Measurements from ENCODE around the gene TPST1.
"Not testable (repeated sequence)": the region's sequence is repeated elsewhere in the genome, so short reads cannot be mapped to it uniquely, and the experiment has no call there.

Gene TPST1

GRCh38 chr7:66363635-66364034, 158.5 kb downstream of the TPST1 start:
- DNase-seq (ENCODE audit: extremely low spot score, insufficient read length, low read depth), result no peak
- no peak for FAIRE-seq

- DNase-seq (ENCODE audit: extremely low spot score, insufficient read length, low read depth); FAIRE-seq: not testable (repeated sequence)
Measured at GRCh38 chr7:66365031-66365430, 159.9 kb downstream of the TPST1 start.

- DNase-seq (ENCODE audit: extremely low spot score, insufficient read length, low read depth) (no peak), FAIRE-seq (no peak)
Measured at GRCh38 chr7:66371096-66371824, 166.1 kb downstream of the TPST1 start.

- FAIRE-seq; DNase-seq (ENCODE audit: extremely low spot score, insufficient read length, low read depth): not testable (repeated sequence)
Measured at GRCh38 chr7:66374141-66374840, 169.2 kb downstream of the TPST1 start.

- DNase-seq (ENCODE audit: extremely low spot score, insufficient read length, low read depth), result no peak
- FAIRE-seq, result no peak
Measured at GRCh38 chr7:66376264-66376945, 171.3 kb downstream of the TPST1 start.

GRCh38 chr7:66377045-66377444, 171.9 kb downstream of the TPST1 start:
- FAIRE-seq (no peak), DNase-seq (ENCODE audit: extremely low spot score, insufficient read length, low read depth) (no peak)

GRCh38 chr7:66377714-66378113, 172.6 kb downstream of the TPST1 start:
- no peak for FAIRE-seq

GRCh38 chr7:66379542-66380160, 174.5 kb downstream of the TPST1 start:
- DNase-seq (ENCODE audit: extremely low spot score, insufficient read length, low read depth) (no peak), FAIRE-seq (no peak)

More at GRCh38 chr7:66377714-66378113, 172.6 kb downstream of the TPST1 start:
- DNase-seq (ENCODE audit: extremely low spot score, insufficient read length, low read depth), result no peak

- DNase-seq (ENCODE audit: extremely low spot score, insufficient read length, low read depth), result no peak
- no peak for FAIRE-seq
Measured at GRCh38 chr7:66380272-66380888, 175.2 kb downstream of the TPST1 start.

GRCh38 chr7:66382182-66382923, 177.2 kb downstream of the TPST1 start:
- FAIRE-seq, result not testable (repeated sequence)

GRCh38 chr7:66385191-66385905, 180.2 kb downstream of the TPST1 start:
- not testable (repeated sequence) for DNase-seq (ENCODE audit: extremely low spot score, insufficient read length, low read depth); FAIRE-seq

More at GRCh38 chr7:66382182-66382923, 177.2 kb downstream of the TPST1 start:
- DNase-seq (ENCODE audit: extremely low spot score, insufficient read length, low read depth), result not testable (repeated sequence)

- not testable (repeated sequence) for DNase-seq (ENCODE audit: extremely low spot score, insufficient read length, low read depth); FAIRE-seq
Measured at GRCh38 chr7:66395128-66395571, 190.0 kb downstream of the TPST1 start.

GRCh38 chr7:66396052-66396451, 190.9 kb downstream of the TPST1 start:
- FAIRE-seq, result not testable (repeated sequence)

GRCh38 chr7:66398841-66399240, 193.7 kb downstream of the TPST1 start:
- not testable (repeated sequence) for DNase-seq (ENCODE audit: extremely low spot score, insufficient read length, low read depth); FAIRE-seq

More at GRCh38 chr7:66396052-66396451, 190.9 kb downstream of the TPST1 start:
- DNase-seq (ENCODE audit: extremely low spot score, insufficient read length, low read depth), result not testable (repeated sequence)

GRCh38 chr7:66399566-66399965, 194.4 kb downstream of the TPST1 start:
- no peak for FAIRE-seq
- no peak for DNase-seq (ENCODE audit: extremely low spot score, insufficient read length, low read depth)

- no peak for DNase-seq (ENCODE audit: extremely low spot score, insufficient read length, low read depth)
- FAIRE-seq, result no peak
Measured at GRCh38 chr7:66400400-66400799, 195.3 kb downstream of the TPST1 start.

GRCh38 chr7:66401126-66401525, 196.0 kb downstream of the TPST1 start:
- FAIRE-seq; DNase-seq (ENCODE audit: extremely low spot score, insufficient read length, low read depth): not testable (repeated sequence)

GRCh38 chr7:66401932-66402331, 196.8 kb downstream of the TPST1 start:
- FAIRE-seq, result not testable (repeated sequence)

More at GRCh38 chr7:66401932-66402331, 196.8 kb downstream of the TPST1 start:
- DNase-seq (ENCODE audit: extremely low spot score, insufficient read length, low read depth), result not testable (repeated sequence)
